Measurements from ENCODE around the gene FAM149B1.

The FAM149B1 gene

DNA sequence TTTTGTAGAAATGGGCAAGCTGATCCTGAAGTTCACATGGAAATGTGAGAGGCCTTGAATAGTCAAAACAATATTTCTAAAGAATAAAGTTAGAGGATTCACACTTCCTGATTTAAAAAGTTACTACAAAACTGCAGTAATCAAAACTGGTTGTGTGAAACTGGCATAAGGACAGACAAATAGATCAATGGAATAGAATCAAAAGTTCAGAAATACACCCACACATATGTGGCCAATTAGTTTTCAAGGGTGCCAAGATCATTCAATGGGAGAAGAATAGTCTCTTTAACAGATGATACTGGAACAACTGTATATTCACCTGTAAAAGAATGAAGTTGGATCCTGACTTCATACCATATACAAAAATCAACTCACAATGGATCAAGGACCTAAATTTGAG, 51.5 kb downstream of the FAM149B1 start:
- Histone ChIP-seq H3K9me3 (no peaks in the 10 kb centered on the region), H3K36me3 (peaks cover 17 to 29% (median 20%) of the 10 kb centered on the region in 3 donors), H3K4me1 (no peaks in the 10 kb centered on the region), H3K27ac (no peak overlapping the region), H3K4me3 (no peak overlapping the region), H3K27me3 (no peaks in the 10 kb centered on the region)
- no peak for DNase-seq
- intact Hi-C loops (cut with DNase I; ENCODE audit: low total_unique reads), result no loop called here
- TF ChIP-seq, protein P1, sequence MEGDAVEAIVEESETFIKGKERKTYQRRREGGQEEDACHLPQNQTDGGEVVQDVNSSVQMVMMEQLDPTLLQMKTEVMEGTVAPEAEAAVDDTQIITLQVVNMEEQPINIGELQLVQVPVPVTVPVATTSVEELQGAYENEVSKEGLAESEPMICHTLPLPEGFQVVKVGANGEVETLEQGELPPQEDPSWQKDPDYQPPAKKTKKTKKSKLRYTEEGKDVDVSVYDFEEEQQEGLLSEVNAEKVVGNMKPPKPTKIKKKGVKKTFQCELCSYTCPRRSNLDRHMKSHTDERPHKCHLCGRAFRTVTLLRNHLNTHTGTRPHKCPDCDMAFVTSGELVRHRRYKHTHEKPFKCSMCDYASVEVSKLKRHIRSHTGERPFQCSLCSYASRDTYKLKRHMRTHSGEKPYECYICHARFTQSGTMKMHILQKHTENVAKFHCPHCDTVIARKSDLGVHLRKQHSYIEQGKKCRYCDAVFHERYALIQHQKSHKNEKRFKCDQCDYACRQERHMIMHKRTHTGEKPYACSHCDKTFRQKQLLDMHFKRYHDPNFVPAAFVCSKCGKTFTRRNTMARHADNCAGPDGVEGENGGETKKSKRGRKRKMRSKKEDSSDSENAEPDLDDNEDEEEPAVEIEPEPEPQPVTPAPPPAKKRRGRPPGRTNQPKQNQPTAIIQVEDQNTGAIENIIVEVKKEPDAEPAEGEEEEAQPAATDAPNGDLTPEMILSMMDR (IDR thresholded peaks at IDR 0.05), result no peak

DNA sequence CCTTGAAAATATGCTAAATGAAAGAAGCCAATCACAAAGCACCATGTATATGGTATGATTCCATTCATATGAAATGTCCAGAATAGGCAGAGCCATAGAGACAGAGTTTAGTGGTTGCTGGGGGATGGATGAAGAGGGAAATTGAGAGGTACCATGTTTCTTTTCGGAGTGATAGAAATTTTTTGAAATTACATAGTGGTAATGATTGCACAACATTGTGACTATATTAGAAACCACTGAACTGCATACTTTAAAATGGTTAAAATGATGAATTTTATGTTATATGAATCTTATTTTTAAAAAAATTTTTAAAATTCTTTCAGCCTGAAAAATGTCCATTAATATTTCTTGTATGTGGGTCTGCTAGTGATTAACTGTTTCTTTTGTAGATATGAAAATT, 53.1 kb downstream of the FAM149B1 start:
- TF ChIP-seq, protein P1 (IDR thresholded peaks at IDR 0.05), result no peak
- no peaks in the 10 kb centered on the region for H3K9me3 ChIP-seq
- H3K27ac ChIP-seq, result no peak overlapping the region
- H3K4me3 ChIP-seq, result no peak overlapping the region
- peaks cover 17 to 29% (median 18%) of the 10 kb centered on the region in 3 donors for H3K36me3 ChIP-seq
- intact Hi-C loops (cut with DNase I; ENCODE audit: low total_unique reads), result no loop called here
- no peaks in the 10 kb centered on the region for H3K27me3 ChIP-seq
- H3K4me1 ChIP-seq, result no peaks in the 10 kb centered on the region
- no peak for DNase-seq

DNA sequence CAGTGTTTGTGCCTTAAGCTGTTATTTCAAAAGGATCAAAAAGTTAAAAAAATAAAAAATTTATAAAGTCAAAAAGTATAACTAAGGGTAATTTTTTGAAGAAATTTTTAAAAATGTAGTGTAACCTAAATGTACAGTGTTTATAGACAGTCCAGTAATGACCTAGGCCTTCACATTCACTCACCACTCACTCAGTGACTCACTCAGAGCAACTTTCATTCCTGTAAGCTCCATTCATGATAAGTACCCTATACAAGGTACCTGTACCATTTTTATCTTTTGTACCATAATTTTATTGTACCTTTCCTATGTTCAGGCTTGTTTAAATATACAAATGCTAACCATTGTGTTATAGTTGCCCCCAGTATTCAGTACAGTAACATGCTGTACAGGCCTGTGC, 57.6 kb downstream of the FAM149B1 start:
- no peaks in the 10 kb centered on the region for H3K9me3 ChIP-seq
- TF ChIP-seq, protein P1 (IDR thresholded peaks at IDR 0.05), result no peak
- DNase-seq, result no peak
- peaks cover 0 to 33% (median 0%) of the 10 kb centered on the region in 3 donors for H3K36me3 ChIP-seq
- no peaks in the 10 kb centered on the region for H3K4me1 ChIP-seq
- no peaks in the 10 kb centered on the region for H3K27me3 ChIP-seq
- no peak overlapping the region for H3K4me3 ChIP-seq
- intact Hi-C loops (cut with DNase I; ENCODE audit: low total_unique reads), result no loop called here
- no peak overlapping the region for H3K27ac ChIP-seq

DNA sequence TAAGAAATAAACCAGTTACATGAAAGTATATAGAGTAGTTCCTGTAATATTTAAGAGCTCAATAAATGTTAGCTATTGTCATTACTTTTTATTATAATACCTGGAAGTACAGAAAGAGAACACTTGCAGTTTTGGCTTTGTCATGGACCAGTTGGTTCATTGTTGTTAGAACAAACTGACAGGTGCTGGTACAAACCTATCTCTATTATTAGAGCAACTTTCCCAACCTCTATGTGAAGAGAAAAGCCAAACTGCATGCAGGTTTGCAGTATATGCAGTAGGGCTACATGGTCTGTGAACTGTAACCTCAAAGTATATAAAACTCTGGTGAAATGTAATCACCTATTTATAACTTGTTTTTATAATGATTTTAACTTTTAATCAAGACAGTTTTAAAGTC, 58.7 kb downstream of the FAM149B1 start:
- no peaks in the 10 kb centered on the region for H3K4me1 ChIP-seq
- peaks cover 0 to 41% (median 0%) of the 10 kb centered on the region in 3 donors for H3K36me3 ChIP-seq
- intact Hi-C loops (cut with DNase I; ENCODE audit: low total_unique reads), result no loop called here
- H3K27ac ChIP-seq, result no peak overlapping the region
- H3K9me3 ChIP-seq, result no peaks in the 10 kb centered on the region
- no peak overlapping the region for H3K4me3 ChIP-seq
- TF ChIP-seq, protein P1 (IDR thresholded peaks at IDR 0.05), result no peak
- H3K27me3 ChIP-seq, result no peaks in the 10 kb centered on the region
- no peak for DNase-seq

DNA sequence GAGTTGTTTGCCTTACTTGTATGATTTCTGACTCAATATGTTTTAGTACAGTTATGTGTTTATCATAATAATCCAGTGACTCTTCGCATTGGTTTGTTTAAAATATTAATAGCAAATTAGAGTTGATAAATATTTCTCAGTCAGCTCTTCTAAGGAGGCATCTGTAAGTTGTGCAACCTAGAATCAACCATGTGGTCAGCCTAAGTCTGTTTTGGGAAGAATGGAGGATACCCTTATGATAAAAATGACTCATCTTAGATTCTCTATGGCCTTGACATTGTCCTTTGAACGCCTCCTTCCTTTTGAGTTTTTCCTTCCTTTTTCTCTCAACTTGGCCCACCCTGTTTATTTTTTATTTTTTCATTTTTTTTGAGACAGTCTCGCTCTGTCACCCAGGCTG, 60.3 kb downstream of the FAM149B1 start:
- Histone ChIP-seq H3K4me1 (no peaks in the 10 kb centered on the region), H3K36me3 (peaks cover 0 to 43% (median 9%) of the 10 kb centered on the region in 3 donors), H3K9me3 (no peaks in the 10 kb centered on the region), H3K27ac (no peak overlapping the region), H3K4me3 (no peak overlapping the region), H3K27me3 (no peaks in the 10 kb centered on the region)
- intact Hi-C loops (cut with DNase I; ENCODE audit: low total_unique reads), result no loop called here
- DNase-seq, result no peak
- TF ChIP-seq, protein P1 (IDR thresholded peaks at IDR 0.05), result no peak

DNA sequence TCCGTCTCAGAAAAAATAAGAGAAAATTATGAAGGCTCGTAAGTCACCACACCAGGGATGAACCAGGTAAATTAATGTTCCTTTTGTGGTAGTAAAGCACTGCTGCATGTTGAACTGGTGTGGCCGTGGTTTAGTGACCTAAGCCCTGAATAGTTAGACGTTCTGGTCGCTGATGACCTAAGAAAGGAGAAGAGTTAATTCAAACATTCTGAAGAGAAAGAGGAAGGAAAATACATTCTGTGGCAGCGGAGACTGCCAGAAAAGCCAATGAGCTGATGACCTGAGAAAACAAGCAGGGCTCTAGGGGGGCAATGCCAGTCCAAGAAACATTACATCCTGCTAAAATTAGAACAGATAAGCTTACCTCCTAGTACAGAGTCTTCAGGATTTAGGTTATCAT, 61.6 kb downstream of the FAM149B1 start:
- H3K36me3 ChIP-seq, result peaks cover 0 to 57% (median 18%) of the 10 kb centered on the region in 3 donors
- DNase-seq, result no peak
- no peak overlapping the region for H3K27ac ChIP-seq
- no peaks in the 10 kb centered on the region for H3K9me3 ChIP-seq
- intact Hi-C loops (cut with DNase I; ENCODE audit: low total_unique reads), result no loop called here
- no peaks in the 10 kb centered on the region for H3K27me3 ChIP-seq
- no peaks in the 10 kb centered on the region for H3K4me1 ChIP-seq
- H3K4me3 ChIP-seq, result no peak overlapping the region
- TF ChIP-seq, protein P1 (IDR thresholded peaks at IDR 0.05), result no peak

All from tibial artery (tissue), 4 donors.